8988T (cell line): ENCODE results near the gene KRTAP5-6.

ENCODE experiments used
- DNase-seq: peaks from one replicate; pipeline ENCODE4 v3.0.0; 2011

KRTAP5-6 gene

GRCh38 chr11:1696608-1697570 lies at the start of gene KRTAP5-6:
Gene KRTAP5-6, plus strand, starts transcription at chr11:1697195. Its CDS starts 51 bp downstream, at chr11:1697246.
- DNase-seq = no peak

GRCh38 chr11:1647901-1648652 lies 48.9 kb upstream of the KRTAP5-6 start:
- no peak for DNase-seq

GRCh38 chr11:1648653-1649420 lies 48.2 kb upstream of the KRTAP5-6 start:
- DNase-seq = no peak

- DNase-seq = no peak
Observed at GRCh38 chr11:1650034-1650917, 46.7 kb upstream of the KRTAP5-6 start.

- DNase-seq = no peak
Observed at GRCh38 chr11:1650918-1651262, 46.1 kb upstream of the KRTAP5-6 start.

GRCh38 chr11:1651411-1651980 lies 45.5 kb upstream of the KRTAP5-6 start:
- no peak for DNase-seq

- DNase-seq = no peak
Observed at GRCh38 chr11:1652026-1652425, 45.0 kb upstream of the KRTAP5-6 start.

- no peak for DNase-seq
Observed at GRCh38 chr11:1652442-1652770, 44.6 kb upstream of the KRTAP5-6 start.

GRCh38 chr11:1652771-1653540 lies 44.0 kb upstream of the KRTAP5-6 start:
- peak; percentile 96 for DNase-seq

GRCh38 chr11:1653541-1654387 lies 43.2 kb upstream of the KRTAP5-6 start:
- no peak for DNase-seq

- DNase-seq = no peak
Observed at GRCh38 chr11:1654388-1655167, 42.4 kb upstream of the KRTAP5-6 start.

GRCh38 chr11:1655168-1656060 lies 41.6 kb upstream of the KRTAP5-6 start:
- DNase-seq = no peak

- no peak for DNase-seq
Observed at GRCh38 chr11:1656061-1656441, 40.9 kb upstream of the KRTAP5-6 start.

- no peak for DNase-seq
Observed at GRCh38 chr11:1656670-1657069, 40.3 kb upstream of the KRTAP5-6 start.

GRCh38 chr11:1659506-1659905 lies 37.5 kb upstream of the KRTAP5-6 start:
- no peak for DNase-seq

GRCh38 chr11:1660111-1660867 lies 36.7 kb upstream of the KRTAP5-6 start:
- no peak for DNase-seq
